NK-92 (cell line): ENCODE measurements around the gene PCSK2.
"Not testable (repeated sequence)": the region's sequence is repeated elsewhere in the genome, so short reads cannot be mapped to it uniquely, and the experiment has no call there.

Experiments
- DNase-seq: peaks from one replicate; lab custom pipeline; 2025; ENCODE audit not compliant: unreplicated experiment; lab: John Stamatoyannopoulos, UW

The PCSK2 gene

GRCh38 chr20:17226410-17227218, at the start of gene PCSK2:
TSS of gene PCSK2 (plus strand) at chr20:17227040. CDS start at chr20:17227306, 266 bp downstream.
- no peak for DNase-seq

- no peak for DNase-seq
Observed at GRCh38 chr20:17177341-17177740, 49.5 kb upstream of the PCSK2 start.

GRCh38 chr20:17179840-17180239, 47.0 kb upstream of the PCSK2 start:
- no peak for DNase-seq

GRCh38 chr20:17189976-17190695, 36.7 kb upstream of the PCSK2 start:
- no peak for DNase-seq

- DNase-seq = no peak
Observed at GRCh38 chr20:17197041-17197440, 29.8 kb upstream of the PCSK2 start.

- DNase-seq = no peak
Observed at GRCh38 chr20:17202030-17202429, 24.8 kb upstream of the PCSK2 start.

- no peak for DNase-seq
Observed at GRCh38 chr20:17202673-17203072, 24.2 kb upstream of the PCSK2 start.

GRCh38 chr20:17205084-17205813, 21.6 kb upstream of the PCSK2 start:
- no peak for DNase-seq

- DNase-seq = no peak
Observed at GRCh38 chr20:17210387-17210786, 16.5 kb upstream of the PCSK2 start.

GRCh38 chr20:17210983-17211382, 15.9 kb upstream of the PCSK2 start:
- DNase-seq = no peak

- no peak for DNase-seq
Observed at GRCh38 chr20:17215167-17215566, 11.7 kb upstream of the PCSK2 start.

- DNase-seq = not testable (repeated sequence)
Observed at GRCh38 chr20:17219856-17220255, 7.0 kb upstream of the PCSK2 start.

GRCh38 chr20:17223553-17223952, 3.3 kb upstream of the PCSK2 start:
- no peak for DNase-seq

GRCh38 chr20:17225851-17226409, 910 bp upstream of the PCSK2 start:
- DNase-seq = no peak

GRCh38 chr20:17227219-17227575, 357 bp downstream of the PCSK2 start:
- no peak for DNase-seq

- no peak for DNase-seq
Observed at GRCh38 chr20:17227669-17228623, 1.1 kb downstream of the PCSK2 start.

GRCh38 chr20:17228624-17229061, 1.8 kb downstream of the PCSK2 start:
- no peak for DNase-seq

- DNase-seq = no peak
Observed at GRCh38 chr20:17229256-17229655, 2.4 kb downstream of the PCSK2 start.

- no peak for DNase-seq
Observed at GRCh38 chr20:17233626-17234025, 6.8 kb downstream of the PCSK2 start.

- DNase-seq = no peak
Observed at GRCh38 chr20:17236766-17237165, 9.9 kb downstream of the PCSK2 start.
